GM10266 (cell line): ENCODE data around the gene VPS4A.

Experiments
- DNase-seq: peaks from one replicate; pipeline ENCODE4 v3.0.0; 2012; ENCODE audit errors: extremely low spot score
- TF ChIP-seq, protein P1 (sequence below): IDR thresholded peaks from 2 replicates; pipeline ENCODE4 v1.5.1; 2012; ENCODE audit warnings: mild to moderate bottlenecking, low read depth; ENCODE audit not compliant: control insufficient read depth, insufficient read depth; ENCODE audit errors: missing control alignments

Gene VPS4A

DNA sequence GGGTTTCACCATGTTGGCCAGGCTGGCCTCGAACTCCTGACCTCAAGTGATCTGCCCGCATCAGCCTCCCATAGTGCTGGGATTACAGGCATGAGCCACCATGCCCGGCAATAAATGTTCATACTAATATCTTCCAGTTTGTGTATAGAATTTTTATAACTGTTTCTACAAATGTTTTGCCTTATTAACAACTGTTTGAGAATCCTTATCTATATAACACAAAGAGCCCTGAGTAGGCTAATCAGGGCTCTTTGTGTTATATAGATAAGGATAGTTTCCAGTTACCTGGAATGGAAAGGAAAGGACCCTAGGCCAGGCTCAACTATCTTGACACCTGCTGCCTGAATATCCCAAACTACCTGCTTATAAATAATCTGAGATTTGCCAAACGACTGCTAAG lies 57.7 kb downstream of the VPS4A start:
- TF ChIP-seq, protein P1, sequence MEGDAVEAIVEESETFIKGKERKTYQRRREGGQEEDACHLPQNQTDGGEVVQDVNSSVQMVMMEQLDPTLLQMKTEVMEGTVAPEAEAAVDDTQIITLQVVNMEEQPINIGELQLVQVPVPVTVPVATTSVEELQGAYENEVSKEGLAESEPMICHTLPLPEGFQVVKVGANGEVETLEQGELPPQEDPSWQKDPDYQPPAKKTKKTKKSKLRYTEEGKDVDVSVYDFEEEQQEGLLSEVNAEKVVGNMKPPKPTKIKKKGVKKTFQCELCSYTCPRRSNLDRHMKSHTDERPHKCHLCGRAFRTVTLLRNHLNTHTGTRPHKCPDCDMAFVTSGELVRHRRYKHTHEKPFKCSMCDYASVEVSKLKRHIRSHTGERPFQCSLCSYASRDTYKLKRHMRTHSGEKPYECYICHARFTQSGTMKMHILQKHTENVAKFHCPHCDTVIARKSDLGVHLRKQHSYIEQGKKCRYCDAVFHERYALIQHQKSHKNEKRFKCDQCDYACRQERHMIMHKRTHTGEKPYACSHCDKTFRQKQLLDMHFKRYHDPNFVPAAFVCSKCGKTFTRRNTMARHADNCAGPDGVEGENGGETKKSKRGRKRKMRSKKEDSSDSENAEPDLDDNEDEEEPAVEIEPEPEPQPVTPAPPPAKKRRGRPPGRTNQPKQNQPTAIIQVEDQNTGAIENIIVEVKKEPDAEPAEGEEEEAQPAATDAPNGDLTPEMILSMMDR, result no peak
- no peak for DNase-seq

DNA sequence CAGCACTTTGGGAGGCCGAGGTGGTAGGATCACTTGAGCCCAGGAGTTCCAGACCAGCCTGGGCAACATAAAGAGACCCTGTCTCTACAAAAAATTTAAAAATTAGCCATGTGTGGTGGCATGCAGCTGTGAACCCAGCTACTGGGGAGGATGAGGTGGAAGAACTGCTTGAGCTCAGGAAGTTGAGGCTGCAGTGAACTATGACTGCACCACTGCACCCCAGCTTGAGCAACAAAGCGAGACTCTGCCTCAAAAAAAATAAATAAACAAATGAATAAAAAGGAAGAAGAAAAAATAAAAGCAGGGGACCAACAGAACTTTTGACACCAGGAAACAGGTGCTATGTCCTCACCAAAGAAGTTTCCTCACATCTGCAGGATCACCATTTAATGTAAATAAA lies 60.4 kb downstream of the VPS4A start:
- TF ChIP-seq, protein P1, result no peak
- DNase-seq, result no peak

DNA sequence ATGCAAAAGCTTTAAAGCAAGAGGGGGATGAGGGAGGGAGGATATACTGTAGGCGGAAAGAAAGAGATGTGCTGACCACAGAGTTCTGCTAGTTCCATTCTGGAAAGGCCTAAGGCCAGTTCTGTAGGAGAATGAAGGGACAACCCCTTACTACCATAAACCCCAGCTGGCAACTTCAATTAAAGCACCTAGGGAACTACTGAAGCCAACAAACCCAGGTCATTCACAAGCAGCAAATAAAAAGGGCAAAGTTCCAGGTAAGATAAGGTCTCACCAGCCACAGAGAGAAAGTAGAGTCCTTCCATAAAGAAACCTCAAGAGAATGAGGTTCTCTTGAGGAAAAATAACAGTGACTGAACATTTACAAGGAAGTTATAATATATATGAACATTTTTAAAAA lies 61.9 kb downstream of the VPS4A start:
- no peak for DNase-seq
- TF ChIP-seq, protein P1, result no peak
